Measurements from ENCODE around the gene WWP2.
"Not testable (repeated sequence)": the region's sequence is repeated elsewhere in the genome, so short reads cannot be mapped to it uniquely, and the experiment has no call there.

The WWP2 gene

DNA sequence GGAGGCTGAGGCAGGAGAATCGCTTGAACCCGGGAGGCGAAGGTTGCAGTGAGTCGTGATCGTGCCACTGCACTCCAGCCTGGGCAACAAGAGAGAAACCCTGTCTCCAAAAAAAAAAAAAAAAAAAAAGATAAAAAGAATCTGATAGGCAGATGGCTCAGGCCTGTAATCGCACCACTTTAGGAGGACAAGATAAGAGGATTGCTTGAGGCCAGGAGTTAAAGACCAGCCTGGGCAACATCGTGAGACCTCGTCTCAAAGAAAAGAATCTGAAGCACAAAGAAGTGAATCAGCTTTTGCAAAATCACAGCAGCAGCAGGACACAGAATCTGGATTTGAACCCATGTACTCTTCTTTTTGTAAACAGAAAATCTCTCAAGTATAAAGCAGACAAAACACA, 15.0 kb upstream of the WWP2 start:
- no peak for DNase-seq

DNA sequence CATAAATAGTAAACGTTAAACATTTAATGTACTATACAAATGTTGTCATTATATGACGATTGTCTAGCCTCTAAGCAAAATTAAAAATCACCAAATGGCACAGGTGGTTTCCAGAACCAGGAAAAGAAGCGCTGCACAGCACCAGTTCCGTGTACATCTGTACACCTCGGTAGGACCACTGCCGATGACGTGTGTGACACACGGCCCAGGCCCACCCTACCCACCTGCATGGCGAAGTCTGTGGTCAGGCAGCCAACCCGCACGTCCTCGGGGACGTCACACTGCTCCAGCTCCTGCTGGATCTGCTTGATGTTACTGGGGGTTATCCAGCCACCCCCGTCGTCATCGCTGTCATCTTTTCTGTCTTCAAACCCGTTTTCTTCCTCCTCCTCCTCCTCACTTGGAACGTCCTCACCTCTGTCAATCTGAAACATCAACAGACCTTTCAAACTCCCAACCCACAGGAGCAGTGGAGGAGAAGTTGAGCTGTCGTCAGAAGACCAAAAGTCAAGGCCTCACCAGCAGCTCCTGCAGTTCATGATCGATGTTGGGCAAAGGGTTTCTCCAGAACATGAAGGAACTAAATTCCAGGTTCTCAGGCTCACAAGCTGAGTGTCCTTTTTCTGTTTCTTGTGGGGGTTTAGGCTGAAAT, 13.3 kb upstream of the WWP2 start:
- no peak for DNase-seq

DNA sequence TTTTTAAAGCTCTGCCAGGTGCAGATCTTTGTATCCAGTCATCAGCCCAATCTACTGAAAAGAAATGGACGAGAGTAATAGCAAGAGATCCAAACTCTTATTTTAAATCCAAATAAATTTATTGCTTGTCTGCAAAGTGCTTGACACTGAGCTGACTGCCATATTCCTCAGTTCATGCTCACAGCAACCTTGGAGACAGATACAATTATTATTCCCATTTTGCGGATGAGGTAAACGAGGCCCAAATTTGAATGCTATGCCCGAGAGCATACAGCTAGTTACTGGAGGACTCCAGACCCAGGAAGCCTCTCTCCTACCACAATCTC, 8.0 kb upstream of the WWP2 start:
- no peak for DNase-seq

DNA sequence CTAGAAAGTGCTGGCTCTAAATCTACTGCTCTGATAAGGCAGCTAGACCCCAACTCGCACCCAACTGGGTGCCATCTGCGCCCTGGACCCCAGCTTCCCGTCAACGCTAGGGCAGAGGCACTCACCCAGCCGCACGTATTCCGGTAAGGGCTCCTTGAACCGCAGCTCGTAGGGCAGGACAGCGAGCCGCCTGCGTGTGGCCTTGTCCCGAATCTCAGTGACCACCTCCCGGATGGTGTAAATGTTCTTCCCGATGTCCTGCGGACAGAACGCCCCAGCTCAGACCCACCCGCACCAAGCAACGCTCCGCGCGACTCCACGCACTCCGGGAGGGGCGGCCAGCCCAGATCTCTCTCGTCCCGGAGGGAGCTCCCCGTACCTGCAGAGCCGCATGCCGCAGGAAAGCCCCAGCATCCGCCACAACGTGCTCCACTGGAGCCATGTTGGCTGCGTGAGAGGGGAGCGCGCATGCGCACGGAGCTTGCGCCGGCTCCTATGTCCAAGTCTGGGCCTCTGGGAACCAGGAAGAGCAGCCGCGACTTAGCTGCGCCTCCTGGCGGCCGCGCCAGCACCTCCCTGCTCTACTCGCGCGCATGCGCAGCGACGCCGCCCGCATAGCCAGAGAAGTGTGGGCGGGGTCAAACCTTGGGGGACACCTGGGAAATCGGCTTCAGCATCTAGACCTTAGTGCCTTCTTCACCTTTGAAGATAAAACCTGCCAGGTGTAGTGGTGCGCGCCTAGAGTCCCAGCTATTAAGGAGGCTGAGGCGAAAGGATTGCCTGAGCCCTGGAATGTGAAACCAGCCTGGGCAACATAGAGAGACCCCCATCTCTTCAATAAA, 7.4 kb upstream of the WWP2 start, which contains the start of gene NOB1:
NOB1 (minus strand) TSS at position 458 of the 842 bp plus-strand sequence; CDS start at position 442, 16 bp downstream.
- peak; percentile 97 for DNase-seq

DNA sequence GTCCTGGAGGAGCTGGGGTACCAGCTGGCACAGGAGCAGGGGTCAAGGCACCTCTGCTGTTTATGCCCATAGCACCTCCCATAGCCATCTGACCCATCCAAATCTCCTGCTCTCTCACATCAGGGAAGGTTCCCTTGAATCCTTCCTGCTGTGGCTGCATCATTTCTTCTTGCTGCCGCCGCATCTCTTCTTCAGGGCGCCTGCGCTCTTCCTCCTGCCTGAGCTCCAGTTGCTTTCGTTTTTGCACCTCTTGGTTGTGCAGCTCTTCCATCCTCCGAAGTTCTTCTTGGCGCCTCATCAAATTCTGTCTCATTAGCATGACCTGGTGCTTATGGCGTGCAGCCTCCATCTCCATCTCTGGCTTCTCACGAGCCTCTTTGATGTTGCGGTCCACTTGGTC, 5.4 kb upstream of the WWP2 start:
- no peak for DNase-seq

DNA sequence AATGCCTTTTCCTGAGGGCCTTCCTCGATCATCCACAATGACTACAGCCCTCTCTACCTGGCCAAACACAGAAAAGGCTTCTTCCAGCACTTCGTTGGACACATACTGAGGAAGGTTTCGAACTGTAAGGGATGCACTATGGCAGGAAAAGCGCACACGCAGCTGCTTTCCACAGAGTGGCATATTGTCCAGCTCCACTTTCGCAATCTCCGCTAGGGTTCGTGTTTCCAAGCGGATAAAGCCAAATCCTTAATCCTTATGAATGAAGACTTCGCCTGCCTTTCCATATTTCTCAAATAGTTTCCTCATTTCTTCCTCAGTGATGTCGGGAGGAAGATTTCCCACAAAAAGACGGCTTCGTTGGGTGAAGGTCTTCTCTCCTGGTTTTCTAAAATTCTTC, 4.8 kb upstream of the WWP2 start:
- DNase-seq: not testable (repeated sequence)

DNA sequence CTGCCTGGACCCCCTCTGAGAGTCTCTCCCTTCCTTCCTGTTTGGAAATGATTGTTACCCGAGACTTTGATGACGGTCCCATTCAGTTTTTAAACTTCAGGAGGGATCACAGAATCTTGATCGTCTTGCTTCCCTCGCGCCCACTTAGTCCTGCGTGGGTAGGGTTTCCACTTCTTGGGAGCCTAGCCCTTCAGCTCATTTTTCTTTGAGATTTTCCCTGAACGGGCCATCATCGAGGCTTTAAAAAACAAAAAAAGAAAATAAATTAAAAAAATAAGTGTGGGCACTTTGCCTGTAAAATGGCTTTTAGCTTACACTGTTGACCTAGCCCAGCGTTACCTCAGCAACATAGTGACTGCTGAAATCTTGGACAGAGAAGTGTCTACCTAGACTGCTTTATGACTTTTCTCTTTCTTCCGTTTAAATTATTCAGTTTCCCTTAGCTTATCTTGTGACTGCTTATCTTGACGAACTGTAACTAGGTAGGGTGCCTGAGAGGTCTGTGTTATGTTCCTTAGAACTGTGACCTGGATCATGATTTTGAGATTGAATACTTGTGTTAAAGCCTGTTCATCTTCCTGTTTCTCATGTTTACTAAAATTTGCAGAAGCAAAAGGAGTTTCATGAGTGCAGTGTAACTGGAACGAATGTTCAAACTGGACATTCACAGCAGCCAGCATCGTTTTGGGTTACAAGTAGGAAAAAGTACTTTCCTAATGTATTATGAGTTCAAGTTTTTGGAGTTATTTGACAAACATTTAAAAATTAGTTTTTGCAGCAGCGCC, 874 bp downstream of the WWP2 start:
- no peak for DNase-seq

DNA sequence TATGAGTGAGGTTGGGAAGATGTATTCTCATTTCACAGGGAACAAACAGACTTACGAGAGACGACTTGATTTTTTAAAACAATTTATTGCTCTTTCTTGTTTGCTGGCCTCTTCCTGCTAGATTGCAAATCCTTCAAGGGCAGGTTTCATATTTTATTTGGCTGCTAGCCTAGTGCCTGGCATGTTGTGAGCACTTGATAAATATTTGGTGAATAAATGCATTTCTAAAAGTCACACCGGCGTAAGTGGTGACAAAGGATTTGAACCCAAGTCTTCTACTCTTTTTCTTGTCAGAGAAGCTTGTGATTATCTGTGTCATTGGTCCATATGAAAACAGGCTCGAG, 1.4 kb downstream of the WWP2 start:
- no peak for DNase-seq

DNA sequence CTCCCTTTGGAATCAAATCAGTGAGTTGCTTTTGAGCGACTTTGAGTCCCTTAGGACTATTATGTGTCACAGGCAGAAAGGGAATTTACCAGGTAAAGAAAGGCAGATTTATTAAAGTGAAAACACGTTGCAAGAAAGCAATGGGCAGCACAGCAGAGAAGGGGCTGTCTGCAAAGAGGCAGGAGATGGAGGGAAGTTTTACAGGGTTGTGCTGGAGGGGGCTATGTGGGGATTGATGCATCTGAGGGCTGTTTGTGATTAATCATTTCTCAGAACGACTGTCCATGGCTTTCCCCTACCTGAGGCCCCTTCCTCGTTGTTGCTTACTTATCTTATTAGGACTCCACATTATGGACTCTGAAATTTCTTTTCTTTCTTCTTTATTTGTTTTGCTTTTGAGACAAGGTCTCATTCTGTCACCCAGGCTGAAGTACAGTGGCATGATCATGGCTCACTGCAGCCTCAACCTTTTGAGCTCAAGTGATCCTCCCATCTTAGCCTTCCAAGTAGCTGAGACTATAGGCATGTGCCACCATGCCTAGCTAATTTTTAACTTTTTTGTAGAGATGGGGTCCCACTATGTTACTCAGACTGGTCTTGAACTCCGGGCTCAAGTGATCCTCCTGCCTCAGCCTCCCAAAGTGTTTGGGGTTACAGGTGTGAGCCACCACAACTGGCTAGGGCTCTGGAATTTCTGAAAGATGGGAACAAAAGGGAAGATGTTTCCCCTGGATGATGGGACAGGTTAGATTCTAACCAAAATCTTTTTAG, 5.5 kb downstream of the WWP2 start:
- DNase-seq: no peak

DNA sequence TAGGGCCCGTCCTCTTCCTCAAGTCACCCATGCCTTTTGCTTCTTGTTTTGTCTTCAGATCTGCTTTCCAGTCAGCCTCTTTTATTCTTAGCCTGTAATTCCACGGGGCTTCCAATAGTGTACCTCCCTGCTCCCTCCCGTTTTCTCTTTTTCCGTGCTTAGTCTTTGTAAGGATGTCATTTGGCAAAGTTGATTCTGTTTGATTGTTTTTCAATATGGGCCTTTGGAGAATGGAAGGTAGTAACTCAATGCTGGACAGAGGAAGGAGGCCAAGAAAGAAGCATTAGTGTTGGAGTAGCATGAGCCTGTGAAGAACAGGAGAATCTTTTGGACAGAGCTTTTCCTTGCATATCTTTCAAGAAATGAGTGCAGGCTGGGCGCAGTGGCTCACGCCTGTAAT, 6.5 kb downstream of the WWP2 start:
- DNase-seq: no peak

DNA sequence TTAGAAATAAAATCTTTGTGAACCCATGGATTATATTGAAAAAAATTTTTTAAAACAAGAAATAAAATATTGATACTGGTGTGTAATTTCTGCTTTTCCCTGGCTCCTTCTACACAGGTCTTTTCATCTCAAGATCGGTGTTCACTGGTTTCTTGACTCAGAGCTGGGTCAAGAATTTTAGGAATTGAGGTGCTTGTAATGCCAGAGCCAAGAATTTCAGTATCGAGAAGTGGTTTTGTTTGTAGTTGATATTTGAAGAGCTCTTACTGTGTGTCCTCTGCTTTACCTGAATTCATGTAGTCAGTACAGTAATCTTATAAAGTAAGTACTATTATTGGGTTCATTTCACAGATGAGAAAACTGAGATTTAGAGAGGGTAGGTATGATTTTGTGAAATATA, 7.3 kb downstream of the WWP2 start:
- no peak for DNase-seq

DNA sequence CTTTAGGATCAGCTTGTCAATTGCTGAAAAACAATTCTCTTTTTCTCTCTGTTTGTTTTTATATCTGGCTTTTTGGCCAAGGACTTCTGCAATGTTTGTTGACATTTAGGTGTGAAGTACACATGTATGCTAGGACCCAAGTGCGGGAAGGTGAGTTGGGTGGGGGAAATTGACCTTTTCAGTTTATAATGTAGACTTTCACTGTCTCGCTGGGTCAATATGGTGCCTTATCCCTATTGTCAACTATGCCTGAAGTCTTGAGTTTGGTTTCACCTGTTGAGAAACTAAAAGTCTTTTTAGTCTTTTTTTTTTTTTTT, 9.5 kb downstream of the WWP2 start:
- no peak for DNase-seq

DNA sequence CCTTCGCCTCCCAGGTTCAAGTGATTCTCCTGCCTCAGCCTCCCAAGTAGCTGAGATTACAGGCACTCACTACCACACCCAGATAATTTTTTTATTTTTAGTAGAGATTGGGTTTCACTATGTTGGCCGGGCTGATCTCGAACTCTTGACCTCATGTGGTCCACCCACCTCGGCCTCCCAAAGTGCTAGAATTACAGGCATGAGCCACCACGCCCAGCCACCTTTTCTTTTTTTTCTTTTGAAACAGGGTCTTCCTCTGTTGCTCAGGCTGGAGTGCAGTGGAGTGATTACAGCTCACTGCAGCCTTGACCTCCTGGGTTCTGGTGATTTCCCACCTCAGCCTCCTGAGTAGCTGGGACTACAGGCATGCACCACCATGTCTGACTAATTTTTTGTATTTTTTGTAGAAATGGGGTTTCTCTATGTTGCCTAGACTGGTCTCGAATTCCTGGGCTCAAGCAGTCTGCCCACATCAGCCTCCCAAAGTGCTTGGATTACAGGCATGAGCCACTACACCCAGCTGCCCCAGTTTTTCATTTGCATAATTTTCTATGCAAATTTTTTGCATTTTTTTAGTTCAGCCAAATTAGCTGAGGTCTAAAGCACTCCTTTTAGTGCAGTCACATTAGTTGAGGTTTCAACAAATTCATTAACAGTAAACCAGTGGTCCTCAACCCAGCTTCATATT, 11.3 kb downstream of the WWP2 start:
- no peak for DNase-seq

DNA sequence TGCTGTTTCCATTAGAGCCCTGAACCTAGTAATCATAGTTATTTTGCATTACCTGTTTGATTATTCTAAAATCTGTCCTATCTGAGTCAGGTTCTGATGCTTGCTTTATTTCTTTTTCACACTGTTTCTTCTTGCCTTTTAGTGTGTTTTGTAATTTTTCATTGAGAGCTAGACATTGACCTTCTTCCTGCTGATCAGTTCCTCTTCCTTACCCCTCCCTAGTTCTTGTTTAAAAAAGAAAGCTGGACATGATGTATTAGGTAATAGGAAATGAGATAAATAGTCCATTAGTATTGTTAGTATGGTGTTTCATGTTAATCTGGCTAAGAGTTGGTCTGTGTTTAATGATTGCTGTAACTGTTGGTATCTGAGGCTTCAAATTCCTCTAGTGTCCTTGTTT, 13.4 kb downstream of the WWP2 start:
- DNase-seq: no peak

DNA sequence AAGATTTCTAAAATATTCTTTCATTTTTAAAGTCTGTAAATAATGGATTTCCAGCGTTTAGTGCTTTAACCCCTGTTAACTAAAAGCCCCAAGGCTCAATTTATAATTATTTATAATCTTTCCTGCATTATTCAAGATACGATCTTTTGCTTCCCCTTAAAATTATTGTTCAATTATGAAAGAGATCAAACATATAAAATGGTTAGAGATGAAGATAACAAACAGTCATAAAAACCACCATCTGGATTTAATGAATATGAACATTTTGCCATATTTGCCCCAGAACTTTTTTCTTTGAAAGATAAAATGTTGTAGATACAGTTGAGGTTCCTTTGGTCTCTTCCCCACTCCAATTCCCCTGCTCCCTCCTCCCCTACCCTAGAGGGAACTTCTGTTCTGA, 17.6 kb downstream of the WWP2 start:
- no peak for DNase-seq

DNA sequence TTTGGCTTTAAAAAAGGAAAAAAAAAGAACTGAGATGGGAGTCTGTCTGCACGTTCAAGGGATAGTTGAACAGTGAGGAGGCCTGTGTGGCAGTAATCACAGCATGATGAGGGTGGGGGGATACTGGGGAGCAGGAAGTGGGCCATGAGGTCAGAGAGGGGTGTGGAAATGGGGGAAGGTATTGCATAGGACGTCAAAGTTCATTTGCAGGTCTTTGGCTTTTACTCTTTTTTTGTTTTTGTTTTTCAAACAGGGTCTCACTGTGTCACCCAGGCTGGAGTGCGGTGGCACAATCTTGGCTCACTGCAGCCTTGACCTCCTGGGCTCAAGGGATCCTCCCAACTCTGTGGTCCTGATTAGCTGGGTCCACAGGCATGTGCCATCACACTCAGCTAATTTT, 19.0 kb downstream of the WWP2 start:
- no peak for DNase-seq

DNA sequence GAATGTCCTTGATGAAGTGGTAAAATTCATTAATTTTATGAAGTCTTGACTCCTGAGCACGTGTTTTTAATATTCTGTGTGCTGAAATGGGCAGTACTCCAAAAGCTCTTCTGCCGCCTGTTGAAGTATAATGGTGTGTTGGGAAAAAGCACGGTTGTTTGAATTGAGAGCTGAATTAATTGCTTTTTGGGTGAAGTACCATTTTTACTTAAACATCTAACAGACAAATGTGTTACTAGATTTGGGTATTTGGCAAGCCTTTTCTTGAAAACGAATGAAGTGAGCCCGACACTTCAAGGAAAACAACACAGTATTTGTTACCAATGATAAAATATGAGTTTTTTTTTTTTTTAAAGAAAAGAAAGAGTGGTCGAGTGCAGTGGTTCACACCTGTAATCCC, 22.5 kb downstream of the WWP2 start:
- no peak for DNase-seq

DNA sequence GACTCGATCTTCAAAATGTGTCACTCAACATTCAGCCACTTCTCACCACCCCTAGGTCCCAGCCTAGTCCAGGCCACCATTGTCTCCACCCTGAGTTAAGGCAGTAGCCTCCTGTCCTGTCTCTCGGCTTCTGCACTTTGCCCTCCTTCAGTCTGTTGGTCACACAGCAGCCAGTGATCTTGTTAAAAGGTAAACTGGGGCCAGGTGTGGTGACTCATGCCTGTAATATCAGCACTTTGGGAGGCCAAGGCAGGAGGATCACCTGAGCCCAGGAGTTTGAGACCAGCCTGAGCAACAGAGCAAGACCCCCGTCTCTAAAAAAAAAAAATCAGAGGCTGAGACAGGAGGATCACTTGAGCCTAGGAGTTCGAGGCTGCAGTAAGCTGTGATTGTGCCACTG, 25.8 kb downstream of the WWP2 start:
- no peak for DNase-seq

DNA sequence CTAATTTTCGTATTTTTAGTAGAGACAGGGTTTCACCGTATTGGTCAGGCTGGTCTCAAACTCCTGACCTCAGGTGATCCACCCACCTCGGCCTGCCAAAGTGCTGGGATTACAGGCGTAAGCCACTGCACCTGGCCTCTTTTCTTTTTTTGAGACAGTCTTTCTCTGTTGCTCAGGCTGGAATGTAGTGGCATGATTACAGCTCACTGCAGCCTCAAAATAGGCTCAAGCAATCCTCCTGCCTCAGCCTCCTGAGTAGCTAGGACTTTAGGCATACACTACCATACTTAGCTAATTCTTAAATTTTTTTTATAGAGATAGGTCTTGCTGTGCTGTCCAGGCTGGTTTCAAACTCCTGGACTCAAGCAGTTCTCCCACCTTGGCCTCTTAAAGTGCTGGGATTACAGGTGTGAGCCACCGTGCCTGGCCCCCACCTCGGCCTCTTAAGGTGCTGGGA, 29.3 kb downstream of the WWP2 start:
- not testable (repeated sequence) for DNase-seq

DNA sequence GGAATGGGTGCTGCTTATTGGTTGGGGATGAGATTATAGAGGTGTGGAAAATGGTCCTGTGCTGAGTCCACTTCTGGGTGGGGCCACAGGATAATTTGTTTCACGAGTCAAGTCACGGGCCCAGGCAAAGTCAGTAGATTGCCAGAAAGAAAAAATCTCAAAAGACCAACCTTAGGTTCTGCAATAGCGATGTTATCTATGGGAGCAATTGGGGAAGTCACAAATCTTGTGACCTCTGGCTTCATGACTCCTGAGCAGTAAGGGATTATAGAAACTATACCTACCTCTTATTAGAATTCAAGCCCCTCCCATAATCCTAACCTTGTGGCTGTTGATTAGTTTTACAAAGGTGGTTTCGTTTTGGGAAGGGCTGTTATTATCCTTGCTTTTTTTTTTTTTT, 31.4 kb downstream of the WWP2 start:
- DNase-seq: no peak

DNA sequence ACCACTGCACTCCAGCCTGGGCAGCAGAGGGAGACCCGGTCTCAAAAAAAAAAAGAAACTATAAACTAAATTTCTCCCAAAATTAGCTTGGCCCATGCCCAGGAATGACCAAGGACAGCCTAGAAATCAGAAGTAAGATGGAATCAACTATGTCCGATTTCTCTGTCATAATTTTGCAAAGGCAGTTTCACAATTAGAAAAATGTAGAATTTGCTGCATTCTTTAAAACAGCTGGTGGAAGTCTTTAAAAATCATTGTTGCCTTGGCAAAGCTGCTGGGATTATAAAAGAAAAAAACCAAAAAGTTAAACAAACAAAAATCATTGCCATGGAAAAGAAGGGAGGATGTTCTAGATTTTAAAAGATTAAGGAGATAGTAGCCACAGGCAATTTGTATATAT, 32.4 kb downstream of the WWP2 start:
- DNase-seq: no peak

DNA sequence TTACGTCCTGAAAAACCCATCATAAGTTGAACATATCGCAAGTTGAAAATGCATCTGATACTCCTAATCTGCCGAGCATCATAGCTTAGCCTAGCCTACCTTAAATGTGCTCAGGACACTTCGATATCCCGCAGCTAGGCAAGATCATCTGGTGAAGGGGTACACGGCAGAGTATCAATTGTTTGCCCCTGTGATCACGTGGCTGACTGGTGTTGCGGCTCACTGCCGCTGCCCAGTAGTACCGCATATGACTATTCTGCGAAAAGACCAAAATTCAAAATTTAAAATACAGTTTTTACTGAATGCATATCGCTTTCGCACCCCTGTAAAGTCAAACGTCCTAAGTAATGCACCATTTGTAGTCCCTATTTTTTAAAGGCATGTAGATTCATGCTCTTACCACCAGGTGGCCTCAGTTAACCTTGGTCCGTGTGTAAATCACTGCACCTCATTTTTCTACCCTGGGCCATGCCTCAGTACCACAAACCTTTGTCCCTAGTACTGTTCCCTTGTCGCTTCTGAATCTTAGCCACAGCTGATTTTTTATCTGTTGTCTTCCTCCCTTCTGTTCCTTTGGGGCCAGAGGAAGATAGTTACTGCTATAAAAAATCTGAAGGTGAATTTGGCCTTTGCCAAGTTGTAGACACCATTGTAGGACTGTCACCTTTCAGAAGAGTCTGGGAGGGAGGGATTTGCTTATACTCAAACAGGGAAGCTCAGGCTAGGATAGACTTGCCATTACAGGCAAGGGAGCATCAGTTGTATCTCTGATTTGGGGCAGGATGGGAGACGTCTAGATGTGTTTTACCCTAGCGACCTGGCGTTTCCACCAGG, 34.4 kb downstream of the WWP2 start:
- no peak for DNase-seq

Data from activated T-cell treated with anti-CD3 and anti-CD28 coated beads, Interleukin-2, amount 50 U/mL, for 1 hour (primary cell).